Islet precursor cell (in vitro differentiated cells): ENCODE results near the gene PLA2G3.
"Not testable (repeated sequence)": the region's sequence is repeated elsewhere in the genome, so short reads cannot be mapped to it uniquely, and the experiment has no call there.

ENCODE experiments used
- DNase-seq: peaks from one replicate; pipeline ENCODE4 v3.0.0-alpha.2; 2018

Gene PLA2G3

GRCh38 chr22:31099841-31100761 lies 40.2 kb downstream of the PLA2G3 start:
- DNase-seq, result no peak

GRCh38 chr22:31099386-31099785 lies 40.9 kb downstream of the PLA2G3 start:
- DNase-seq, result no peak

GRCh38 chr22:31098632-31099110 lies 41.6 kb downstream of the PLA2G3 start:
- DNase-seq, result peak; percentile 80

GRCh38 chr22:31097941-31098631 lies 42.2 kb downstream of the PLA2G3 start:
- DNase-seq, result no peak

GRCh38 chr22:31097539-31097938 lies 42.8 kb downstream of the PLA2G3 start:
- DNase-seq, result not testable (repeated sequence)

GRCh38 chr22:31096657-31097279 lies 43.5 kb downstream of the PLA2G3 start:
- DNase-seq, result no peak

- no peak for DNase-seq
Observed at GRCh38 chr22:31095637-31096249, 44.6 kb downstream of the PLA2G3 start.

- no peak for DNase-seq
Observed at GRCh38 chr22:31094741-31095140, 45.6 kb downstream of the PLA2G3 start.

GRCh38 chr22:31094021-31094551 lies 46.2 kb downstream of the PLA2G3 start:
- peak; percentile 43 for DNase-seq

GRCh38 chr22:31093086-31093850 lies 47.0 kb downstream of the PLA2G3 start:
- DNase-seq, result peak; percentile 53

- no peak for DNase-seq
Observed at GRCh38 chr22:31092161-31092560, 48.1 kb downstream of the PLA2G3 start.

GRCh38 chr22:31091106-31091975 lies 49.0 kb downstream of the PLA2G3 start:
- no peak for DNase-seq

- no peak for DNase-seq
Observed at GRCh38 chr22:31090217-31091085, 49.9 kb downstream of the PLA2G3 start.

GRCh38 chr22:31089160-31090100 lies 50.9 kb downstream of the PLA2G3 start:
- peak; percentile 74 for DNase-seq

- peak; percentile 53 for DNase-seq
Observed at GRCh38 chr22:31088233-31088986, 51.9 kb downstream of the PLA2G3 start.

- DNase-seq, result no peak
Observed at GRCh38 chr22:31087744-31088215, 52.5 kb downstream of the PLA2G3 start.

- no peak for DNase-seq
Observed at GRCh38 chr22:31086703-31087330, 53.5 kb downstream of the PLA2G3 start.
